GM12801 (cell line): Measurements from ENCODE around the gene FBXO47.

Source experiments
- CTCF ChIP-seq: IDR thresholded peaks from one replicate; pipeline ENCODE4 v1.5.1; 2011; ENCODE audit warnings: control low read depth; ENCODE audit not compliant: insufficient read length; ENCODE audit errors: extremely low read depth

The FBXO47 gene

GRCh38 chr17:38970128-38970527 is 2.9 kb upstream of the FBXO47 start:
- no peak for TF ChIP-seq CTCF

- no peak for TF ChIP-seq CTCF
These were observed 2.1 kb upstream of the FBXO47 start for GRCh38 chr17:38969281-38969680.

GRCh38 chr17:38961413-38961812 is 5.8 kb downstream of the FBXO47 start:
- no peak for TF ChIP-seq CTCF

GRCh38 chr17:38960402-38960801 is 6.8 kb downstream of the FBXO47 start:
- TF ChIP-seq CTCF: no peak

- no peak for TF ChIP-seq CTCF
These were observed 7.7 kb downstream of the FBXO47 start for GRCh38 chr17:38959508-38959907.

- no peak for TF ChIP-seq CTCF
These were observed 8.4 kb downstream of the FBXO47 start for GRCh38 chr17:38958756-38959155.

- TF ChIP-seq CTCF: no peak
These were observed 8.9 kb downstream of the FBXO47 start for GRCh38 chr17:38958326-38958725.

- no peak for TF ChIP-seq CTCF
These were observed 20.0 kb downstream of the FBXO47 start for GRCh38 chr17:38947189-38947588.
